Loucy (cell line): ENCODE results near the gene ZNF341.

Experiments used
- H2AFZ ChIP-seq: fragments of 200-600 bp; sonication (generic); 2 replicates; pipeline ENCODE4 v1.6.0; 2016; ENCODE audit warnings: antibody characterized with exemption, mild to moderate bottlenecking, low read length, moderate library complexity
- H3F3A ChIP-seq: fragments of 200-600 bp; 2 replicates; pipeline ENCODE4 v1.6.0; 2016; ENCODE audit warnings: antibody characterized with exemption, low read depth, mild to moderate bottlenecking
- H3K27me3 ChIP-seq: fragments of 200-600 bp; sonication (generic); 2 replicates; pipeline ENCODE4 v1.6.1; 2014; ENCODE audit warnings: low read length, mild to moderate bottlenecking; ENCODE audit not compliant: insufficient read depth, poor library complexity, severe bottlenecking
- H3K36me3 ChIP-seq: fragments of 200-600 bp; sonication (generic); 2 replicates; pipeline ENCODE4 v1.6.1; 2016; ENCODE audit warnings: low read length; ENCODE audit not compliant: insufficient read depth
- H3K4me1 ChIP-seq: fragments of 200-600 bp; sonication (generic); 2 replicates; pipeline ENCODE4 v1.5.1; 2014; ENCODE audit warnings: low read length, mild to moderate bottlenecking; ENCODE audit not compliant: insufficient read depth, poor library complexity, severe bottlenecking
- H3K4me2 ChIP-seq: fragments of 200-600 bp; sonication (generic); 2 replicates; pipeline ENCODE4 v1.6.0; 2014; ENCODE audit warnings: antibody characterized with exemption, low read length, low read depth, mild to moderate bottlenecking; ENCODE audit not compliant: poor library complexity, severe bottlenecking
- H3K4me3 ChIP-seq: fragments of 200-600 bp; sonication (generic); 2 replicates; pipeline ENCODE4 v1.5.1; 2014; ENCODE audit warnings: low read length, mild to moderate bottlenecking, mixed read lengths; ENCODE audit not compliant: poor library complexity, severe bottlenecking
- H3K79me2 ChIP-seq: fragments of 200-600 bp; sonication (generic); 2 replicates; pipeline ENCODE4 v1.6.1; 2014; ENCODE audit warnings: low read length; ENCODE audit not compliant: insufficient read depth
- H3K9ac ChIP-seq: fragments of 200-600 bp; sonication (generic); 2 replicates; pipeline ENCODE4 v1.6.0; 2014; ENCODE audit warnings: mild to moderate bottlenecking, low read depth, low read length, moderate library complexity; ENCODE audit not compliant: poor library complexity, severe bottlenecking
- H3K9me2 ChIP-seq: fragments of 200-600 bp; sonication (generic); replicated peaks from 2 replicates; pipeline ENCODE4 v1.6.1; 2016; ENCODE audit warnings: low read depth, low read length, mixed read lengths
- H3K9me3 ChIP-seq: fragments of 200-600 bp; sonication (generic); 2 replicates; pipeline ENCODE4 v1.6.1; 2014; ENCODE audit warnings: mild to moderate bottlenecking, antibody characterized with exemption, low read length, low read depth; ENCODE audit not compliant: insufficient read depth
- H4K20me1 ChIP-seq: fragments of 200-600 bp; sonication (generic); 2 replicates; pipeline ENCODE4 v1.6.0; 2014; ENCODE audit warnings: antibody characterized with exemption, low read length, mild to moderate bottlenecking; ENCODE audit not compliant: insufficient read depth, poor library complexity, severe bottlenecking
- CTCF ChIP-seq: fragments of 200-600 bp; sonication (generic); conservative IDR thresholded peaks from 2 replicates; pipeline ENCODE4 v1.5.1; 2014; ENCODE audit warnings: mild to moderate bottlenecking, antibody characterized with exemption, low read length
- EZH2phosphoT487 ChIP-seq: fragments of 200-600 bp; IDR thresholded peaks from 2 replicates; pipeline ENCODE4 v1.6.1; 2018; ENCODE audit warnings: antibody characterized with exemption, mild to moderate bottlenecking, moderate library complexity, borderline replicate concordance

Gene ZNF341

GRCh38 chr20:33686100-33686983, 45.5 kb upstream of the ZNF341 start, which contains the start of gene E2F1:
Gene E2F1, minus strand, starts transcription at chr20:33686385. Its CDS starts 121 bp downstream, at chr20:33686264.
- Histone ChIP-seq H3K4me3 (peak within 1 kb of the TSS; percentile 82), H3K79me2 (peaks cover 43% of the 10 kb centered on the region), H4K20me1 (peaks cover 31% of the 10 kb centered on the region), H3K27me3 (no peaks in the 10 kb centered on the region), H3K4me2 (peak within 1 kb of the TSS; percentile 95), H2AFZ (peak within 1 kb of the TSS; percentile 93), H3K9me2 (no peaks in the 10 kb centered on the region), H3F3A (peaks cover 8% of the 10 kb centered on the region; the same call in 1 of the 2 replicates), H3K36me3 (no peaks in the 10 kb centered on the region), H3K9ac (peak within 1 kb of the TSS; percentile 80), H3K4me1 (peaks cover 50% of the 10 kb centered on the region), H3K9me3 (no peaks in the 10 kb centered on the region)
- 0 out of 2 replicates have a peak, but pooled peaks have one; percentile 16 for TF ChIP-seq CTCF
- TF ChIP-seq EZH2phosphoT487, result no peak

- H3K9me2 ChIP-seq, result no peaks in the 10 kb centered on the region
- H3K4me2 ChIP-seq, result peak overlapping the region; percentile 74
- peak overlapping the region; percentile 63 for H3K4me3 ChIP-seq
- peaks cover 8% of the 10 kb centered on the region; the same call in 1 of the 2 replicates for H3F3A ChIP-seq
- H4K20me1 ChIP-seq, result peaks cover 28% of the 10 kb centered on the region
- H3K4me1 ChIP-seq, result peaks cover 50% of the 10 kb centered on the region
- peaks cover 37% of the 10 kb centered on the region for H3K79me2 ChIP-seq
- H2AFZ ChIP-seq, result peak overlapping the region; percentile 93
- TF ChIP-seq EZH2phosphoT487 (no peak), CTCF (no peak)
- H3K9ac ChIP-seq, result peak overlapping the region; percentile 49
- no peaks in the 10 kb centered on the region for H3K9me3 ChIP-seq
- no peaks in the 10 kb centered on the region for H3K27me3 ChIP-seq
- H3K36me3 ChIP-seq, result no peaks in the 10 kb centered on the region
Measured at GRCh38 chr20:33686984-33687366, 44.8 kb upstream of the ZNF341 start.

GRCh38 chr20:33687370-33687915, 44.4 kb upstream of the ZNF341 start:
- Histone ChIP-seq H2AFZ (no peak overlapping the region), H4K20me1 (peaks cover 25% of the 10 kb centered on the region), H3K4me3 (no peak overlapping the region), H3K4me2 (peak overlapping the region; percentile 74), H3K36me3 (no peaks in the 10 kb centered on the region), H3K79me2 (peaks cover 33% of the 10 kb centered on the region), H3K9me2 (no peaks in the 10 kb centered on the region), H3F3A (peaks cover 8% of the 10 kb centered on the region; the same call in 1 of the 2 replicates), H3K4me1 (peaks cover 47% of the 10 kb centered on the region), H3K9ac (no peak overlapping the region), H3K27me3 (no peaks in the 10 kb centered on the region), H3K9me3 (no peaks in the 10 kb centered on the region)
- TF ChIP-seq EZH2phosphoT487, result no peak
